GM18868 (cell line): ENCODE results near the gene GSTT4.
"Not testable (repeated sequence)": the region's sequence is repeated elsewhere in the genome, so short reads cannot be mapped to it uniquely, and the experiment has no call there.

Source experiments
- ATAC-seq: cut with Tn5 transposase; IDR thresholded peaks from one replicate; pipeline ENCODE4 v1.9.1; 2021; ENCODE audit warnings: mild to moderate bottlenecking, moderate library complexity; ENCODE audit not compliant: unreplicated experiment

The GSTT4 gene

DNA sequence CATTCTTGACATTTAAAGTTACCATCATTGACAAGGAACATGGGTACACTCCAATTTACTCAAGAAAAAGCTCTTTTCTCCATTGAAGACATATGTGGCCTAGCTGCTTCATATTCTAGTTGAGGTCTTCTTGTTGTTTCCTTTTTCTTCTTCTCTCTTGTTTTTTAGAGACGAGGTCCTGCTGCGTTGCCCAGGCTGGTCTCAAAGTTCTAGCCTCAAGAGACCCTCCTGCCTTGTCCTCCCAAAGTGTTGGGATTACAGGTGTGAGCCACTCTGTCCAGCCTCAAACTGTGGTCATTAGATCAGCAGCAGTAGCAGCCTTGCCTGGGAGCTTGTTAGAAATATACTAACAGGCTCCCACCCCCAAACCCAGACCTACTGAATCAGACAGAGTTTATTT, 12.2 kb downstream of the GSTT4 start:
- ATAC-seq = not testable (repeated sequence)

GRCh38 chr22:23989583-23990244, 15.5 kb downstream of the GSTT4 start:
- ATAC-seq = not testable (repeated sequence)

DNA sequence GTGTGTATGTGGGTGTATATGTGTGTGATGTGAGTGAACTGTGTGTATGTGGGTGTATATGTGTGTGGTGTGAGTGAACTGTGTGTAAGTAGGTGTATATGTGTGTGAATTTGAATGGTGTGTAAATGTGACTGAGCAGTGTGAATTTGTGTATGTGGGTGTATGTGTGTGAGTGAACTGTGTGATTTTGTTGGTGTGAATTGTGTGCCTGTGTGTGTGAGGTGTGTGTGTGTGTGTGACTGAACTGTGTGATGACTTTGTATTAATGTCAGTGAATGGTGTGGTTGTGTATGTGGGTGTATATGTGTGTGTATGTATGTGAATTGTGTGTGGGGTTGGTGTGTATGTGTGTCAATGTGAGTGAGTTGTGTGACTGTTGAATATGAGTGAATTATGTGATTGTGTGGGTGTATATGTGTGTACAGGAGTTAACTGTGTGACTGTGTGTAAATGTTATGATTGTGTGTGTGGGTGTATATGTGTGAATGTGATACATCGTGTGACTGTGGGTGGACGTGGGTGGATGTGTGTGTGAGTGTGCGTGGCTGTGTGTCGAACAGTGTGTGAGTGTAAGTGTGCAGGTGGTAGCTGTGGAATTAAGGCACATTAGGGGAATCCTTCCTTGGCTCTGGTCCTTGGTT, 18.6 kb downstream of the GSTT4 start:
- not testable (repeated sequence) for ATAC-seq

GRCh38 chr22:23986089-23986488, 19.2 kb downstream of the GSTT4 start:
- ATAC-seq = not testable (repeated sequence)

- no peak for ATAC-seq
These were observed 20.8 kb downstream of the GSTT4 start for GRCh38 chr22:23984430-23984829.

- ATAC-seq = not testable (repeated sequence)
These were observed 24.7 kb downstream of the GSTT4 start for GRCh38 chr22:23980567-23980966.

DNA sequence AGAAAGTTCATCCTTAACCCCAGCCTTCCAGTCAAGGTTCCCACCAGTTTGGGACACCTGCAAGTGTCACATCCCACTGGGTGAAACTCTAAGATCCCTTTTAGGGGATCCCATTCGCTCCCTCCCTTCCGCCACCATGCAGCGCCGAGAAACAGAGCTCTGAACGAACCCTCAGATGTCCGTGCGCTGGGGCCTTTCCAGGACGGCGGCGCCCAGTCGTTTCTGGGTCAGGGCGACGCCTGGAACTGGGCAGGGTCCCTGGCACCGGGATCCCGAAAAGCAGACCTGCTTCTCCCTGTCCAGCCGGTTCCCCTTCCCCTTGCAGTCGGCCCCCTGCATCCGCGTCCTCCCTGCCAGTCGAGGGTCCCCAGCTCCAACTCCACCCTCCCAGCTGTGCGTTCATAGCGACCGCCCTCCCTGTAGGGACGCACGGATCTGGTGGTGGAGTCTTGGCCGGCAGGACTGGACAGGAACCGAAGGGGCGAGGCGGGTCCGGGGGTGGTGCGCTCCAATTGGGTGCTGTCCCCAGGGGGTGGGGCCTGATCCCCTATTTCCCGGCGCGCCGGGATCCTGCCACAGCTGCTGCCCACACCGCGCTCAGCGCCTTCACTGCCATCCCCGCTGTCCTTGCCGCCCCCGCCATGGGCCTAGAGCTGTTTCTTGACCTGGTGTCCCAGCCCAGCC, 25.6 kb downstream of the GSTT4 start, which contains the start of gene GSTT2:
GSTT2 (plus strand) TSS at position 578 of the 684 bp plus-strand sequence.
- ATAC-seq = not testable (repeated sequence)

- not testable (repeated sequence) for ATAC-seq
These were observed 27.9 kb downstream of the GSTT4 start for GRCh38 chr22:23977304-23977703.

GRCh38 chr22:23974836-23975352, 30.4 kb downstream of the GSTT4 start:
- ATAC-seq = peak; percentile 25

DNA sequence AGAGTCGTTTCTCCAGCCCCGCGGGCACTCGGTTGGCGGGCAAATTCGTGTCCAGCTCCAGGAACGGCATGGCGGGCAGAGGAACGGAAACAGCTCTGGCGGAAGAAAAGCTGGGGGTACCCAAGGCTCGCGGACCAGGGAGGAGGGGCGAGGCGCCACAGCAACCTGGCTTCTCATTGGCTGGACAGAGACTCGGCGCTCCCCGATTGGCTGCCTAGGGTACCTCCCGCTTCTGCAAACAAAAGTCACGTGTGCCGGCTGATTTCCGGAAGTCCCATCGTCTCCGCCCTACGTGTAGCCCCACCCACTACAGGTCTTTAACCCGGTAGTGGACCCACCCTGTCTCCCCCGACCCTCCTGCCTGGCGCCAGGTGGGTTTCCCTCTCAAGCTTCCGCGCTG, 30.9 kb downstream of the GSTT4 start, which contains the start of gene DDT:
DDT (minus strand) TSS at position 97 of the 400 bp plus-strand sequence; CDS start at position 70, 27 bp downstream.
- peak; percentile 90 for ATAC-seq

GRCh38 chr22:23971927-23972326, 33.3 kb downstream of the GSTT4 start:
- ATAC-seq = not testable (repeated sequence)

DNA sequence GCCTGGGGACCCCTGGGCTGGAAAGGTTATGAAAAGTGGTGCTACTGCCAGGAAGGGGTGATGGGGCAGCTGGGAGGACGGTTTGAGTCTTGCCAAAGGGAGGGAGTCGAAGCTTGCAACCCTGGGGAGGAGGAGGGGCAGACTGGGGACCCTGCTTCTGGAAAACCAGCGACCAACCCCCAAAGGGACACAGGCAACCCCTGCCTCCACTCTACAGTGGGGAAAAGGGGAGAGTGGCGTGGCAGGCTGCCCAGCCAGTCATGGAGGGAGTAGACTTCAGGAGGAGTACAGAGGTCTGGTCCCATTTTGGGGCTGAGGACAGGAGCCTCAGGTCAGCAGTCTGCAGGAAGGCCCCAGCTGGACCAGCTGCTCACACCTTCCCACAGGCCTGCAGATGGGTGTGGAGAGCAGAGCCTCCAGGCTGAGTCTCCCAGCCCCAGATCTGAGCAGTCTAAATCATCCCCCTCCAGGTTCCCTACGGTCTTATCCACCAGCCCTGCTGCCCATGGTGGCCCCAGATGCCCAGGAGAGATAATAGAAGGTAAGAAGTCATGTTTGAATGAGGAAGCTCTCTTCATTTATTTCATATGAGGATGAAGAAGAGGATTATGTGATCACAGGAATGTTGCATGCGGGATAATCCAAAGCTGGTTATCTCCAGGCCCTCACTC, 34.3 kb downstream of the GSTT4 start:
- no peak for ATAC-seq

DNA sequence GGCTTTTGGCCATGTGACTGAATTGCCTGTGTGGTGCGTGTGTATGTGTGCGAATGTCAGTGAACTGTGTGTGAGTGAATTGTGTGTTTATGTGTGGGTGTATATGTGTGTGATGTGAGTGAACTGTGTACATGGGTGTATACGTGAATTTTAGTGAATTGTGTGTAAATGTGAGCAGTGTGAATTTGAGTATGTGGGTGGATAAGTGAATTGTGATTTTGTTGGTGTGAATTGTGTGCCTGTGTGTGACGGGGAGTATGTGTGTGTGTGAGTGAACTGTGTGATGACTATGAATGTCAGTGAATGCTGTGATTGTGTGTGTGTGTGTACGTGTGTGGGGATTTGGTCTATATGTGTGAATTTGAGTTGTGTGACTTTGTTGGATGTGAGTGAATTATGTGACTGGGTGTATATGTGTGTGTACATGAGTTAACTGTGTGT, 35.0 kb downstream of the GSTT4 start:
- ATAC-seq = no peak

- no peak for ATAC-seq
These were observed 36.2 kb downstream of the GSTT4 start for GRCh38 chr22:23969071-23969470.

DNA sequence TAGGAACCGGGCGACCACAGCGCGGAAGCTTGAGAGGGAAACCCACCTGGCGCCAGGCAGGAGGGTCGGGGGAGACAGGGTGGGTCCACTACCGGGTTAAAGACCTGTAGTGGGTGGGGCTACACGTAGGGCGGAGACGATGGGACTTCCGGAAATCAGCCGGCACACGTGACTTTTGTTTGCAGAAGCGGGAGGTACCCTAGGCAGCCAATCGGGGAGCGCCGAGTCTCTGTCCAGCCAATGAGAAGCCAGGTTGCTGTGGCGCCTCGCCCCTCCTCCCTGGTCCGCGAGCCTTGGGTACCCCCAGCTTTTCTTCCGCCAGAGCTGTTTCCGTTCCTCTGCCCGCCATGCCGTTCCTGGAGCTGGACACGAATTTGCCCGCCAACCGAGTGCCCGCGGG, 38.7 kb downstream of the GSTT4 start, which contains the start of gene DDTL:
DDTL (plus strand) TSS at position 321 of the 400 bp plus-strand sequence; CDS start at position 348, 27 bp downstream.
- peak; percentile 94 for ATAC-seq

DNA sequence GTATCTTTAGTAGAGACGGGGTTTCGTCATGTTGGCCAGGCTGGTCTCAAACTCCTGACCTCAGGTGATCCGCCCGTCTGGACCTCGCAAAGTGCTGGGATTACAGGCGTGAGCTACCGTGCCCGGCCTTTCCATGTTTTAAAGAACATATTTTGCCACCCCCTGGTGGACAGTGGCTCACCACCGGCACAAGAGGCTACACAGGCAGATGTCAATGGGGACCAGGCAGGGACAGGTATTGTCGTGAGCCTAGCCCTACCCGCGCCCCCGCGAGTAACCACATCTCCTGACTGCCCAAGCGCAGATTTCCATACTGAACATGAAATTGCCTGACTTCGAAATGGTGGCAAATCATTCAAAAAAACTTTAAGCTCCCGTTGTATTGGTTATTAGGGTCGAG, 39.2 kb downstream of the GSTT4 start:
- ATAC-seq = peak; percentile 23

DNA sequence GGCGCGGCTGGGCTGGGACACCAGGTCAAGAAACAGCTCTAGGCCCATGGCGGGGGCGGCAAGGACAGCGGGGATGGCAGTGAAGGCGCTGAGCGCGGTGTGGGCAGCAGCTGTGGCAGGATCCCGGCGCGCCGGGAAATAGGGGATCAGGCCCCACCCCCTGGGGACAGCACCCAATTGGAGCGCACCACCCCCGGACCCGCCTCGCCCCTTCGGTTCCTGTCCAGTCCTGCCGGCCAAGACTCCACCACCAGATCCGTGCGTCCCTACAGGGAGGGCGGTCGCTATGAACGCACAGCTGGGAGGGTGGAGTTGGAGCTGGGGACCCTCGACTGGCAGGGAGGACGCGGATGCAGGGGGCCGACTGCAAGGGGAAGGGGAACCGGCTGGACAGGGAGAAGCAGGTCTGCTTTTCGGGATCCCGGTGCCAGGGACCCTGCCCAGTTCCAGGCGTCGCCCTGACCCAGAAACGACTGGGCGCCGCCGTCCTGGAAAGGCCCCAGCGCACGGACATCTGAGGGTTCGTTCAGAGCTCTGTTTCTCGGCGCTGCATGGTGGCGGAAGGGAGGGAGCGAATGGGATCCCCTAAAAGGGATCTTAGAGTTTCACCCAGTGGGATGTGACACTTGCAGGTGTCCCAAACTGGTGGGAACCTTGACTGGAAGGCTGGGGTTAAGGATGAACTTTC, 44.0 kb downstream of the GSTT4 start, which contains the start of gene GSTT2B:
GSTT2B (minus strand) TSS at position 112 of the 688 bp plus-strand sequence; CDS start at position 48, 64 bp downstream.
- ATAC-seq = not testable (repeated sequence)

- not testable (repeated sequence) for ATAC-seq
These were observed 48.9 kb downstream of the GSTT4 start for GRCh38 chr22:23956301-23956900.

GRCh38 chr22:23955886-23956285, 49.4 kb downstream of the GSTT4 start:
- not testable (repeated sequence) for ATAC-seq

- ATAC-seq = not testable (repeated sequence)
These were observed 50.3 kb downstream of the GSTT4 start for GRCh38 chr22:23954991-23955305.
